GM20000 (cell line): ENCODE data around the gene RBM3.
A peak's percentile ranks its signal among the peaks of the same experiment; 100 is the strongest.
"Not testable (repeated sequence)": the region's sequence is repeated elsewhere in the genome, so short reads cannot be mapped to it uniquely, and the experiment has no call there.

Experiments used
- DNase-seq: peaks from one replicate; pipeline ENCODE4 v3.0.0; 2012; ENCODE audit warnings: low spot score
- CTCF ChIP-seq: IDR thresholded peaks from 2 replicates; pipeline ENCODE4 v1.5.1; 2012; ENCODE audit warnings: mild to moderate bottlenecking, control low read depth; ENCODE audit errors: extremely low read depth, missing control alignments

Gene RBM3

DNA sequence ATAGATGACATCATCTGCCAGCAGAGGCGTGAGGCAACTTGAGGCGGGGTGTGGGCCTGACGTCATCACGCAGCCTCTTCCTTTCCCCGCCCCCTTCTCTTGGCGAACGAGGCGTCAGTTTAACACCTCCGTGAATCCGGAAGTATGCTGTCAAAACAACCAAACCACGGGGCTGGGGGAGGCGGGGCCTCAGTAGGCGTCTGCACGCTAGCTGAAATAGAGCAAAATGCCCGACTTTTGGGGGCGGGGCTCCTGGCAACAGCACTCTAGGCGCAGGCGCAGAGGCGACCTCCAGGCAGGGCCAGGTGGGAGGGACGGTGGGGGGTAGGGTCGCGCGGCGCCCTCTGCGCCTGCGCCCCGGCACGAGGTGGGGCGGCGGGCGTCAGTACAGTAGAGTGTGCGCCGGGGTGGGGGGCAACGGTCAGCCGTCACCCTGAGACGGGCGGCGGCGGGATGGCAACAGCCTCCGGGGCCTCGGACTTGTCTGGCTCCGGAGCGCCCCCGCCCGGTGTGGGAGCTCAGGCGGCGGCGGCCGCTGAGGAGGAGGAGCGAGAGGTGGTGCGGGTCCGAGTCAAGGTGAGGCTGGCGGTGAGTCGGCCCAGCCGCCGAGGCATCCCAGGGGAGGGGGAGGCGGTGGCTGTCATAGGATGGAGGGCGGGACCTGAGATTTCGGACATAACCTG lies 34.8 kb upstream of the RBM3 start, which contains the start of gene TBC1D25:
TSS of gene TBC1D25 (plus strand) at position 370 of the 683 bp plus-strand sequence. CDS start at position 454, 84 bp downstream.
- TF ChIP-seq CTCF, result peak; percentile 40
- peak; percentile 89 for DNase-seq

- DNase-seq, result peak; percentile 56
- TF ChIP-seq CTCF, result no peak
Measured at GRCh38 chrX:48540028-48540375, 34.3 kb upstream of the RBM3 start.

DNA sequence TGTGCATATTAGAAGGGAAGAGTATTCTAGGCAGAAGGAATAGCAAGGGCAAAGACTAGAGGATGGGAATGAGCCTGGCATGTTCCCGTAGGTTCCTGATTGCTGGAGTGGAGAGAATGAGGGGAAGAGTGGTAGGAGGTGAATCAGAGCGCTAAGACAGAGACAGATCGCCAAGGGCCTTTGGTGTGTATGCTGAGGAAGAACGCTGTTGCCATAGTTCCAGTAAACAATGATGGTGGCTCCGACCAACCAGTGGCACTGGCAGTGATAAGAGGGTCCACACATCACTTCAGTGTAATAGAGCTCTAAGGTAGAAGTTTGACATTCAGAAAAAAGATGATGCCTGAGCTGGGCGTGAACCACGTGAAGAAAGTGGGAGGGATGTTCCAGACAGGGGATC lies 33.8 kb upstream of the RBM3 start:
- no peak for DNase-seq
- TF ChIP-seq CTCF, result no peak

GRCh38 chrX:48541140-48541814 lies 33.0 kb upstream of the RBM3 start:
- no peak for TF ChIP-seq CTCF
- DNase-seq, result no peak

GRCh38 chrX:48548871-48549270 lies 25.4 kb upstream of the RBM3 start:
- TF ChIP-seq CTCF, result no peak
- DNase-seq, result no peak

DNA sequence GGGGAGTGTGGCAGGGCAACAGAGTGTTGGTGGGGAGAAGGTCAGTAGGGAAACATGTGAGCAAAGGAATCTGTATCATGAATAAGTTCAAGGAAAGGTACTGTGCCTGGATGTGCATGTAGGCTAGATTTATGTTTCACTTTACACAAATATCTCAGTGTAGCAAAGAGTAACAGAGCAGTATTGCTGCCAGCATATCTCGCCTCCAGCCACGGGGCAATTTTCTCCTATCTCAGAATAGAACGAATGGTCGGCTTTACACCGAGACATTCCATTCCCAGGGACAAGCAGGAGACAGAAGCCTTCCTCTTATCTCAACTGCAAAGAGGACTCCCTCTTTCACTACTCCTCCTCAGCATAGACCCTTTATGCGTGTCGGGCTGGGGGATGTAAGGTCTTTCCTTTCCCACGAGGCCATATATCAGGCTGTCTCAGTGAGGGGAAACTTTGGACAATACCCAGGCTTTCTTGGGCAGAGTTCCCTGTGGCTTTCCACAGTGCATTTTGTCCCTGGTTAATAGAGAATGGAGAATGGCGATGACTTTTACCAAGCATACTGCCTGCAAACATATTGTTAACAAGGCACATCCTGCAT lies 18.5 kb upstream of the RBM3 start:
- DNase-seq, result not testable (repeated sequence)

- no peak for TF ChIP-seq CTCF
- no peak for DNase-seq
Measured at GRCh38 chrX:48558271-48558670, 16.0 kb upstream of the RBM3 start.

- DNase-seq, result no peak
- no peak for TF ChIP-seq CTCF
Measured at GRCh38 chrX:48559636-48560035, 14.6 kb upstream of the RBM3 start.
